ENCODE results near the gene ARL15. TPM values are rescaled to one million over a fixed set of nuclear protein-coding genes. Genes with fewer than 3 reads are reported as not detected.

The ARL15 gene
- total and polyA plus RNA-seq, 9 of the 15 experiments (the other 6 are each of a cell fraction or from before 2014, with no cell fraction given), result 18.5 to 80.4 (median 57.0) TPM

DNA sequence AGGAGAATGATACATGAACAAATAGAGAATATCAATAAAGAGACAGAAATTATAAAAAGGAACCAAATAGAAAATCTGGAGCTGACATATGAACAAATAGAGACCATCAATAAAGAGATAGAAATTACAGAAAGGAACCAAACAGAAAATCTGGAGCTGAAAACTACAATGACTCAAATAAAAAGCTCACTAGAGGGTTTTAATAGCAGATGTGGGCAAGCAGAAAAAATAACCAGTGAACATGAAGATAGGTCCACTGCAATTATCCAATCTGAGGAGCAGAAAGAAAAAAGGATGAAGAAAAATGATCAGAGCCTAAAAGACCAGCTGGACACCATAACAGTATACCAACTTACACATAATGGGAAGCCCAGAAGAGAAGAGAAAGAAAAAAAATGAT lies 353.7 kb downstream of the ARL15 start (continued):
- TF ChIP-seq, protein P1, sequence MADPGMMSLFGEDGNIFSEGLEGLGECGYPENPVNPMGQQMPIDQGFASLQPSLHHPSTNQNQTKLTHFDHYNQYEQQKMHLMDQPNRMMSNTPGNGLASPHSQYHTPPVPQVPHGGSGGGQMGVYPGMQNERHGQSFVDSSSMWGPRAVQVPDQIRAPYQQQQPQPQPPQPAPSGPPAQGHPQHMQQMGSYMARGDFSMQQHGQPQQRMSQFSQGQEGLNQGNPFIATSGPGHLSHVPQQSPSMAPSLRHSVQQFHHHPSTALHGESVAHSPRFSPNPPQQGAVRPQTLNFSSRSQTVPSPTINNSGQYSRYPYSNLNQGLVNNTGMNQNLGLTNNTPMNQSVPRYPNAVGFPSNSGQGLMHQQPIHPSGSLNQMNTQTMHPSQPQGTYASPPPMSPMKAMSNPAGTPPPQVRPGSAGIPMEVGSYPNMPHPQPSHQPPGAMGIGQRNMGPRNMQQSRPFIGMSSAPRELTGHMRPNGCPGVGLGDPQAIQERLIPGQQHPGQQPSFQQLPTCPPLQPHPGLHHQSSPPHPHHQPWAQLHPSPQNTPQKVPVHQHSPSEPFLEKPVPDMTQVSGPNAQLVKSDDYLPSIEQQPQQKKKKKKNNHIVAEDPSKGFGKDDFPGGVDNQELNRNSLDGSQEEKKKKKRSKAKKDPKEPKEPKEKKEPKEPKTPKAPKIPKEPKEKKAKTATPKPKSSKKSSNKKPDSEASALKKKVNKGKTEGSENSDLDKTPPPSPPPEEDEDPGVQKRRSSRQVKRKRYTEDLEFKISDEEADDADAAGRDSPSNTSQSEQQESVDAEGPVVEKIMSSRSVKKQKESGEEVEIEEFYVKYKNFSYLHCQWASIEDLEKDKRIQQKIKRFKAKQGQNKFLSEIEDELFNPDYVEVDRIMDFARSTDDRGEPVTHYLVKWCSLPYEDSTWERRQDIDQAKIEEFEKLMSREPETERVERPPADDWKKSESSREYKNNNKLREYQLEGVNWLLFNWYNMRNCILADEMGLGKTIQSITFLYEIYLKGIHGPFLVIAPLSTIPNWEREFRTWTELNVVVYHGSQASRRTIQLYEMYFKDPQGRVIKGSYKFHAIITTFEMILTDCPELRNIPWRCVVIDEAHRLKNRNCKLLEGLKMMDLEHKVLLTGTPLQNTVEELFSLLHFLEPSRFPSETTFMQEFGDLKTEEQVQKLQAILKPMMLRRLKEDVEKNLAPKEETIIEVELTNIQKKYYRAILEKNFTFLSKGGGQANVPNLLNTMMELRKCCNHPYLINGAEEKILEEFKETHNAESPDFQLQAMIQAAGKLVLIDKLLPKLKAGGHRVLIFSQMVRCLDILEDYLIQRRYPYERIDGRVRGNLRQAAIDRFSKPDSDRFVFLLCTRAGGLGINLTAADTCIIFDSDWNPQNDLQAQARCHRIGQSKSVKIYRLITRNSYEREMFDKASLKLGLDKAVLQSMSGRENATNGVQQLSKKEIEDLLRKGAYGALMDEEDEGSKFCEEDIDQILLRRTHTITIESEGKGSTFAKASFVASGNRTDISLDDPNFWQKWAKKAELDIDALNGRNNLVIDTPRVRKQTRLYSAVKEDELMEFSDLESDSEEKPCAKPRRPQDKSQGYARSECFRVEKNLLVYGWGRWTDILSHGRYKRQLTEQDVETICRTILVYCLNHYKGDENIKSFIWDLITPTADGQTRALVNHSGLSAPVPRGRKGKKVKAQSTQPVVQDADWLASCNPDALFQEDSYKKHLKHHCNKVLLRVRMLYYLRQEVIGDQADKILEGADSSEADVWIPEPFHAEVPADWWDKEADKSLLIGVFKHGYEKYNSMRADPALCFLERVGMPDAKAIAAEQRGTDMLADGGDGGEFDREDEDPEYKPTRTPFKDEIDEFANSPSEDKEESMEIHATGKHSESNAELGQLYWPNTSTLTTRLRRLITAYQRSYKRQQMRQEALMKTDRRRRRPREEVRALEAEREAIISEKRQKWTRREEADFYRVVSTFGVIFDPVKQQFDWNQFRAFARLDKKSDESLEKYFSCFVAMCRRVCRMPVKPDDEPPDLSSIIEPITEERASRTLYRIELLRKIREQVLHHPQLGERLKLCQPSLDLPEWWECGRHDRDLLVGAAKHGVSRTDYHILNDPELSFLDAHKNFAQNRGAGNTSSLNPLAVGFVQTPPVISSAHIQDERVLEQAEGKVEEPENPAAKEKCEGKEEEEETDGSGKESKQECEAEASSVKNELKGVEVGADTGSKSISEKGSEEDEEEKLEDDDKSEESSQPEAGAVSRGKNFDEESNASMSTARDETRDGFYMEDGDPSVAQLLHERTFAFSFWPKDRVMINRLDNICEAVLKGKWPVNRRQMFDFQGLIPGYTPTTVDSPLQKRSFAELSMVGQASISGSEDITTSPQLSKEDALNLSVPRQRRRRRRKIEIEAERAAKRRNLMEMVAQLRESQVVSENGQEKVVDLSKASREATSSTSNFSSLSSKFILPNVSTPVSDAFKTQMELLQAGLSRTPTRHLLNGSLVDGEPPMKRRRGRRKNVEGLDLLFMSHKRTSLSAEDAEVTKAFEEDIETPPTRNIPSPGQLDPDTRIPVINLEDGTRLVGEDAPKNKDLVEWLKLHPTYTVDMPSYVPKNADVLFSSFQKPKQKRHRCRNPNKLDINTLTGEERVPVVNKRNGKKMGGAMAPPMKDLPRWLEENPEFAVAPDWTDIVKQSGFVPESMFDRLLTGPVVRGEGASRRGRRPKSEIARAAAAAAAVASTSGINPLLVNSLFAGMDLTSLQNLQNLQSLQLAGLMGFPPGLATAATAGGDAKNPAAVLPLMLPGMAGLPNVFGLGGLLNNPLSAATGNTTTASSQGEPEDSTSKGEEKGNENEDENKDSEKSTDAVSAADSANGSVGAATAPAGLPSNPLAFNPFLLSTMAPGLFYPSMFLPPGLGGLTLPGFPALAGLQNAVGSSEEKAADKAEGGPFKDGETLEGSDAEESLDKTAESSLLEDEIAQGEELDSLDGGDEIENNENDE (IDR thresholded peaks at IDR 0.05; ENCODE audit: low read depth, low read length), result no peak
- TF ChIP-seq ZBTB43 (CRISPR knock-in tag; IDR thresholded peaks at IDR 0.05), result no peak
- TF ChIP-seq HES1 (IDR thresholded peaks at IDR 0.05; ENCODE audit: low read depth), result no peak
- TF ChIP-seq, protein P2, sequence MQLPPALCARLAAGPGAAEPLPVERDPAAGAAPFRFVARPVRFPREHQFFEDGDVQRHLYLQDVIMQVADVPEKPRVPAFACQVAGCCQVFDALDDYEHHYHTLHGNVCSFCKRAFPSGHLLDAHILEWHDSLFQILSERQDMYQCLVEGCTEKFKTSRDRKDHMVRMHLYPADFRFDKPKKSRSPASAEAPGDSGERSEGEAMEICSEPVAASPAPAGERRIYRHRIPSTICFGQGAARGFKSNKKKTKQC (CRISPR knock-in tag; IDR thresholded peaks at IDR 0.05), result no peak
- no peak for TF ChIP-seq ESRRA (IDR thresholded peaks at IDR 0.05; ENCODE audit: borderline replicate concordance, low read depth)
- TF ChIP-seq ZNF518B (CRISPR knock-in tag; IDR thresholded peaks at IDR 0.05), result no peak

Data from K562 (cell line).